OCI-LY7 (cell line): ENCODE results near the gene MBD1. TPM values are rescaled to one million over a fixed set of nuclear protein-coding genes. Genes with fewer than 3 reads are reported as not detected.

ENCODE experiments used
- BruUV-seq: library from RNA; stranded (reverse); fragments of 400-500 nt; replicated peaks from 2 replicates; lab custom pipeline; 2021; lab: Mats Ljungman, UMichigan
- CTCF ChIA-PET: fragments of 300-600 bp; sonication (Branson Sonifier 250); formaldehyde crosslinking; loops from one replicate; lab custom pipeline; 2022; ENCODE audit warnings: antibody characterized with exemption; ENCODE audit not compliant: unreplicated experiment; lab: Charles Lee
- POLR2A ChIA-PET: fragments of 300-600 bp; sonication (Branson Sonifier 250); formaldehyde crosslinking; loops from one replicate; lab custom pipeline; 2022; ENCODE audit warnings: antibody characterized with exemption; lab: Charles Lee
- DNase-seq: peaks from one replicate; pipeline ENCODE4 v3.0.0-alpha.2; 2015; ENCODE audit warnings: low spot score
- H2AFZ ChIP-seq: fragments of 200-600 bp; sonication (generic), shearing (Covaris generic); 2 replicates; pipeline ENCODE4 v1.6.1; 2014; ENCODE audit warnings: mild to moderate bottlenecking, antibody characterized with exemption, low read length, moderate library complexity
- H3K27ac ChIP-seq: fragments of 200-600 bp; sonication (generic); 2 replicates; pipeline ENCODE4 v1.5.1; 2014; ENCODE audit warnings: mixed run types, low read depth, mild to moderate bottlenecking, moderate library complexity, low read length, inconsistent platforms; ENCODE audit not compliant: poor library complexity, severe bottlenecking
- H3K36me3 ChIP-seq: fragments of 200-600 bp; sonication (generic); 2 replicates; pipeline ENCODE4 v1.6.1; 2014; ENCODE audit warnings: mild to moderate bottlenecking, antibody characterized with exemption, low read length, moderate library complexity, mixed read lengths; ENCODE audit not compliant: insufficient read depth
- H3K4me1 ChIP-seq: fragments of 200-600 bp; sonication (generic); 2 replicates; pipeline ENCODE4 v1.5.1; 2014; ENCODE audit warnings: mild to moderate bottlenecking, low read length; ENCODE audit not compliant: insufficient read depth, poor library complexity, severe bottlenecking
- H3K4me2 ChIP-seq: fragments of 200-600 bp; sonication (generic); 2 replicates; pipeline ENCODE4 v1.6.1; 2014; ENCODE audit warnings: mild to moderate bottlenecking, low read length
- H3K4me3 ChIP-seq: fragments of 200-600 bp; sonication (generic); 2 replicates; pipeline ENCODE4 v1.5.1; 2014; ENCODE audit warnings: mild to moderate bottlenecking, low read depth, low read length; ENCODE audit not compliant: poor library complexity, severe bottlenecking
- H3K79me2 ChIP-seq: fragments of 200-600 bp; sonication (generic); 2 replicates; pipeline ENCODE4 v1.6.1; 2016; ENCODE audit warnings: low read depth, mild to moderate bottlenecking, low read length, moderate library complexity, mixed read lengths; ENCODE audit not compliant: insufficient read depth
- H3K9me2 ChIP-seq: fragments of 200-600 bp; sonication (generic); 2 replicates; pipeline ENCODE4 v1.6.1; 2016; ENCODE audit warnings: mild to moderate bottlenecking, low read length, mixed read lengths; ENCODE audit not compliant: insufficient read depth
- H3K9me3 ChIP-seq: fragments of 200-600 bp; sonication (generic); 2 replicates; pipeline ENCODE4 v1.6.1; 2014; ENCODE audit warnings: mild to moderate bottlenecking, mixed run types, low read length, mixed read lengths
- H4K20me1 ChIP-seq: fragments of 200-600 bp; sonication (generic); 2 replicates; pipeline ENCODE4 v1.6.1; 2014; ENCODE audit warnings: mild to moderate bottlenecking, antibody characterized with exemption, low read length, moderate library complexity, mixed read lengths; ENCODE audit not compliant: insufficient read depth
- CTCF ChIP-seq: fragments of 200-600 bp; sonication (generic); conservative IDR thresholded peaks from 2 replicates; pipeline ENCODE4 v1.5.1; 2014; ENCODE audit warnings: mild to moderate bottlenecking, antibody characterized with exemption, low read length, moderate library complexity, mixed read lengths
- EZH2phosphoT487 ChIP-seq: fragments of 200-600 bp; sonication (generic); IDR thresholded peaks from 2 replicates; pipeline ENCODE4 v1.6.1; 2018; ENCODE audit warnings: low read depth, borderline replicate concordance, mild to moderate bottlenecking, mixed run types, antibody characterized with exemption, low read length, moderate library complexity, mixed read lengths
- intact Hi-C: fragments of 100-400 bp; cut with micrococcal nuclease; formaldehyde crosslinking; loops from one replicate; pipeline ENCODE4 v1.10.0; 2022; ENCODE audit not compliant: unreplicated experiment
- total RNA-seq, 2 experiments: library from RNA; depleted of rRNA in 1 of 2; stranded (reverse); fragments of >200 nt in 1 of 2; shearing (Covaris generic) in 1 of 2; gene quantifications; 2 replicates each; pipeline ENCODE4 v1.2.3, GENCODE V29; 2014 to 2022

Gene MBD1
- total RNA-seq, 2 experiments from 2014 or later: 42.2 to 47.3 TPM

GRCh38 chr18:50287441-50288347, 6.4 kb upstream of the MBD1 start, which contains the start of gene CXXC1:
CXXC1 (minus strand) TSS chr18:50287692; CDS start chr18:50287589, 103 bp downstream.
- Histone ChIP-seq H3K27ac (peak within 1 kb of the TSS; percentile 55), H3K79me2 (peaks cover 17% of the 10 kb centered on the region), H4K20me1 (no peaks in the 10 kb centered on the region), H2AFZ (peak within 1 kb of the TSS; percentile 38; the same call in 1 of the 2 replicates), H3K4me2 (peak within 1 kb of the TSS; percentile 72), H3K36me3 (peaks cover 30% of the 10 kb centered on the region), H3K4me1 (no peaks in the 10 kb centered on the region), H3K9me3 (no peaks in the 10 kb centered on the region), H3K9me2 (no peaks in the 10 kb centered on the region), H3K4me3 (peak within 1 kb of the TSS; percentile 100)
- intact Hi-C loops: loop anchor here (1.0 to 2.0 kb wide), 3 partner anchors 19 to 69 kb away; no protein-coding TSS in a partner anchor
- TF ChIP-seq EZH2phosphoT487: no peak
- peak; percentile 59 for TF ChIP-seq CTCF
- ChIA-PET CTCF (no interaction called here), POLR2A (interaction anchor here (1.5 kb wide), 1 partner anchor 69 kb away, joined by 3 read pairs; no protein-coding TSS in a partner anchor)
- no TSS peak for BruUV-seq
- peak; percentile 97 for DNase-seq

DNA sequence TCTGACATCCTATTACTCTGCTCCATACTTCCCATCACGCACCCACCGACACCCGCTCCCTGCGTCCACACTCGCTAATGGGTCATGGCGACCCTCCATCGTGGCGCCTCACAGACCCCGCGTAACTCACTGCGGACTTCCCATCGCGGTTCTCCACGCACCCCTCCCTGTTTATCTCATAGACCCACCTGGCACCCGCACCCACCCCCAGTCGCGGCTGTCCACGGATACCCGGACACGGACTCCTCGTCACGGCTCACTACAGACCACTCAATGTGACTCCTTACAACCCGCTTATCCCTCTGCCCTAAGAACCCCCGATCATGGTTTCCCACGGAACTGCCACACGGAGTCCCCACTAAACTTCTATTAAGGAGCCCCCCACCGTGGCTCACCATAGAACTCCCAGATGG, 5.7 kb upstream of the MBD1 start:
- peaks cover 37% of the 10 kb centered on the region for H3K36me3 ChIP-seq
- ChIA-PET POLR2A (no interaction called here), CTCF (no interaction called here)
- H3K4me3 ChIP-seq: peak overlapping the region; percentile 100
- no peak for DNase-seq
- BruUV-seq: no TSS peak
- H3K27ac ChIP-seq: peak overlapping the region; percentile 47
- peaks cover 2% of the 10 kb centered on the region for H3K4me1 ChIP-seq
- H4K20me1 ChIP-seq: no peaks in the 10 kb centered on the region
- H3K79me2 ChIP-seq: peaks cover 17% of the 10 kb centered on the region
- H3K4me2 ChIP-seq: peak overlapping the region; percentile 72
- H3K9me3 ChIP-seq: no peaks in the 10 kb centered on the region
- H2AFZ ChIP-seq: no peak overlapping the region; the same call in 1 of the 2 replicates
- no peaks in the 10 kb centered on the region for H3K9me2 ChIP-seq
- no peak for TF ChIP-seq EZH2phosphoT487
- no peak for TF ChIP-seq CTCF
- intact Hi-C loops: loop anchor here (1.0 to 2.0 kb wide), 3 partner anchors 20 to 69 kb away; no protein-coding TSS in a partner anchor
